Measurements from ENCODE around the gene HPX. TPM values are rescaled to one million over a fixed set of nuclear protein-coding genes. Genes with fewer than 3 reads are reported as not detected.

HPX gene
- total RNA-seq, 4 donors from 2014 or later, result 0.33 to 0.67 TPM; not detected in 2

DNA sequence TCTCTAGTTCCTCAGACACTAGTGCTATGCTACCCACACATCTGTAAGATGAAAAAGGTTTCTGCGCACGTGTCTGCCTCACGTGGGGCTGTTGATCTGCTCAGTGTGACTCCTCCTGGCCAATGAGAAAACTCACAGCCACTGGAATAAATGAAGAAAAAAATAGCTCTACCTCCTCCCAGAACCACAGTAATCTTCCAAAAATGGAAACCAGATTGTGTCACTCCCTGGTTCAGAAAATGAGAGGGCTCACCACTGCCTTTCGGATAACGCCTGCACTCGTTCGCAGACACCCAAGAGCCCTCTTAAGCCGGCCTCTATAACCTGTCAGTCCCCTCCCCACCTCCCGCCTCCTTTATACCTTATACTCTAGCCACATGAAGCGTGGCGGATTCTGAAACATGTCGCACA is 27.0 kb downstream of the HPX start:
- no peaks in the 10 kb centered on the region for H3K4me1 ChIP-seq
- no peak for TF ChIP-seq POLR2A (IDR thresholded peaks at IDR 0.05)
- TF ChIP-seq, protein P1, sequence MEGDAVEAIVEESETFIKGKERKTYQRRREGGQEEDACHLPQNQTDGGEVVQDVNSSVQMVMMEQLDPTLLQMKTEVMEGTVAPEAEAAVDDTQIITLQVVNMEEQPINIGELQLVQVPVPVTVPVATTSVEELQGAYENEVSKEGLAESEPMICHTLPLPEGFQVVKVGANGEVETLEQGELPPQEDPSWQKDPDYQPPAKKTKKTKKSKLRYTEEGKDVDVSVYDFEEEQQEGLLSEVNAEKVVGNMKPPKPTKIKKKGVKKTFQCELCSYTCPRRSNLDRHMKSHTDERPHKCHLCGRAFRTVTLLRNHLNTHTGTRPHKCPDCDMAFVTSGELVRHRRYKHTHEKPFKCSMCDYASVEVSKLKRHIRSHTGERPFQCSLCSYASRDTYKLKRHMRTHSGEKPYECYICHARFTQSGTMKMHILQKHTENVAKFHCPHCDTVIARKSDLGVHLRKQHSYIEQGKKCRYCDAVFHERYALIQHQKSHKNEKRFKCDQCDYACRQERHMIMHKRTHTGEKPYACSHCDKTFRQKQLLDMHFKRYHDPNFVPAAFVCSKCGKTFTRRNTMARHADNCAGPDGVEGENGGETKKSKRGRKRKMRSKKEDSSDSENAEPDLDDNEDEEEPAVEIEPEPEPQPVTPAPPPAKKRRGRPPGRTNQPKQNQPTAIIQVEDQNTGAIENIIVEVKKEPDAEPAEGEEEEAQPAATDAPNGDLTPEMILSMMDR (IDR thresholded peaks at IDR 0.05), result no peak
- H3K27ac ChIP-seq, result peak overlapping the region in 1 of 3 donors; percentile 34

GRCh38 chr11:6411594-6412031 is 29.2 kb downstream of the HPX start:
- Histone ChIP-seq H3K27me3 (no peaks in the 10 kb centered on the region), H3K27ac (no peak overlapping the region), H3K4me3 (replicated peaks in 1 of 3) (no peak overlapping the region), H3K4me1 (no peaks in the 10 kb centered on the region), H3K36me3 (peaks cover 6 to 8% of the 10 kb centered on the region in 2 donors), H3K9me3 (no peaks in the 10 kb centered on the region)
- WGBS, 2 donors, result 91 to 95% methylated on average over 10 of the region's 10 CpGs
- intact Hi-C loops (cut with DNase I), result no loop called here
- no peak for TF ChIP-seq POLR2A (IDR thresholded peaks at IDR 0.05)
- TF ChIP-seq, protein P1 (IDR thresholded peaks at IDR 0.05), result no peak
- DNase-seq, result no peak

More for the DNA sequence above, 27.0 kb downstream of the HPX start:
- WGBS, 2 donors, result 54 to 56% methylated on average over 12 of the region's 12 CpGs
- intact Hi-C loops (cut with DNase I), result no loop called here
- peak; percentile 42 to 54 for DNase-seq
- H3K36me3 ChIP-seq, result peaks cover 6 to 8% of the 10 kb centered on the region in 2 donors
- no peaks in the 10 kb centered on the region for H3K27me3 ChIP-seq
- H3K4me3 ChIP-seq (replicated peaks in 1 of 3), result no peak overlapping the region
- H3K9me3 ChIP-seq, result no peaks in the 10 kb centered on the region

DNA sequence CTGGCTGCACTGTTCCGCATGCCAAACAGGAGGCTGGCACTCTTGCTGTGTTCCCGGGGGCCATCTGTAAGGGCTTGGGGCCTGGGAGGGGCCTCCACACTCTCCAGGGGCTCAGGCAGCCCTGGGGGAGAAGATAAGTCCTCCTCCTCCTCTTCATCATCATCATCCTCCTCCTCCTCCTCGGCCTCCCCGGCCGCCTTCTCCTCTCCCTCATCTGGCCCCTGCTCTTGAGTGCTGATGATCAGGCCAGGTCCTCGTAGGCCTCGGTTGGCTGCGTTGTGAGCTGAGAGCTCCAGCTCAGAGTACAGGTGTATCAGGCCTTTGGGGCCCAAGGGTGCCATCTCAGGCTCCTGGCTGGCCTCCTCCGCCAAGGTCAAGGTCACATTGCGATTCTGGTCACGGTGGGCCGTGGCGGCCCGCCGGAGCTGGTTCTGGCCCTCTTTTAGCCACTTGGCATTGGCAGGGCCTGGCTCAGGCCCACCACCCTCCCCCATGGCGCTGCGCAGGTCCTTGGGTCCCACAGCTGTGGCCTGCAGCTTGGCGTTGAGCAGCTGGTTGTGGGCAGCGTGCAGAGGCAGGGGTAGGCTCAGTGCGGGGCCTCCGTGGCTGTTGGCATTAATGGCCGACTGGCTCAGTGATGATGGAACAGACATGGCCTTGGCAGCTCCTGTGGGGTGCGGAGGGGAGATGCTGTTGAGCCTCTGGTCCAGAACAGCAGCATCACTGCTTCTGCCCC is 29.9 kb downstream of the HPX start:
- 93 to 95% methylated on average over 9 to 15 of the region's 23 CpGs for WGBS, 2 donors
- intact Hi-C loops (cut with DNase I), result no loop called here

DNA sequence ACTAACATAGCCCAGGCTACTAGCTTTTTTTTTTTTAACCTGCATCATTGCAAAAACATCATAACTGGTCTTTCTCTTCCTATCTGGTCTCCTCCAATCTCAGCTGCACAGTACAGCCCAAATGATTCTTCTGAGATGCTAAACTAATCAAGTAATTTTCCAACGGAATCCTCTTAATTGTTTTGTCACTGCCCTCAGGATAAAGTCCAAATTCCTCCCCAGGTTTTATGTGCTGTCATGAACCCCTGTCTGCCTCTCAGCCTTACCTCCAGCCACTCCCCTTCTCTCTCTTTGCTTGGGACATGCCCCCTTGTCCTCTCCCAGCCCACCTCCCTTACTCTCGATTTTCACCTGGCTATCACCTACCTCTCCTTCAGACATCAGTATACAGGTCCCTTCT is 34.4 kb downstream of the HPX start:
- Histone ChIP-seq H3K27me3 (no peaks in the 10 kb centered on the region), H3K27ac (no peak overlapping the region), H3K36me3 (peaks cover 6 to 8% of the 10 kb centered on the region in 2 donors), H3K9me3 (no peaks in the 10 kb centered on the region), H3K4me1 (no peaks in the 10 kb centered on the region), H3K4me3 (replicated peaks in 1 of 3) (no peak overlapping the region)
- intact Hi-C loops (cut with DNase I), result no loop called here
- 61 to 65% methylated on average over 2 of the region's 2 CpGs for WGBS, 2 donors
- DNase-seq, result no peak
- TF ChIP-seq, protein P1 (IDR thresholded peaks at IDR 0.05), result no peak
- TF ChIP-seq POLR2A (IDR thresholded peaks at IDR 0.05), result no peak

More for the DNA sequence above, 29.9 kb downstream of the HPX start:
- peaks cover 6 to 8% of the 10 kb centered on the region in 2 donors for H3K36me3 ChIP-seq
- DNase-seq, result no peak
- no peak overlapping the region for H3K27ac ChIP-seq
- H3K4me1 ChIP-seq, result no peaks in the 10 kb centered on the region
- H3K4me3 ChIP-seq (replicated peaks in 1 of 3), result no peak overlapping the region
- TF ChIP-seq, protein P1 (IDR thresholded peaks at IDR 0.05), result no peak
- no peak for TF ChIP-seq POLR2A (IDR thresholded peaks at IDR 0.05)
- H3K27me3 ChIP-seq, result no peaks in the 10 kb centered on the region
- no peaks in the 10 kb centered on the region for H3K9me3 ChIP-seq

GRCh38 chr11:6405846-6406245 is 34.9 kb downstream of the HPX start:
- WGBS, 2 donors, result 94 to 96% methylated on average over 6 of the region's 6 CpGs
- TF ChIP-seq, protein P1 (IDR thresholded peaks at IDR 0.05), result no peak
- TF ChIP-seq POLR2A (IDR thresholded peaks at IDR 0.05), result no peak
- Histone ChIP-seq H3K27me3 (no peaks in the 10 kb centered on the region), H3K36me3 (peaks cover 6 to 8% of the 10 kb centered on the region in 2 donors), H3K9me3 (no peaks in the 10 kb centered on the region), H3K27ac (no peak overlapping the region), H3K4me3 (replicated peaks in 1 of 3) (no peak overlapping the region), H3K4me1 (no peaks in the 10 kb centered on the region)
- no peak for DNase-seq
- intact Hi-C loops (cut with DNase I), result no loop called here

All from thyroid gland (tissue), 4 donors.